HG03520 (cell line): ENCODE data around the gene NFASC.

Experiments used
- ATAC-seq: cut with Tn5 transposase; IDR thresholded peaks from one replicate; pipeline ENCODE4 v1.9.1; 2021; ENCODE audit warnings: mild to moderate bottlenecking, moderate library complexity; ENCODE audit not compliant: unreplicated experiment

Gene NFASC

GRCh38 chr1:204887846-204888245 is 17.2 kb downstream of the NFASC start:
- no peak for ATAC-seq

- no peak for ATAC-seq
Observed at GRCh38 chr1:204888294-204888693, 17.6 kb downstream of the NFASC start.

GRCh38 chr1:204889681-204890383 is 19.2 kb downstream of the NFASC start:
- ATAC-seq, result no peak

- ATAC-seq, result no peak
Observed at GRCh38 chr1:204891860-204892259, 21.2 kb downstream of the NFASC start.

- no peak for ATAC-seq
Observed at GRCh38 chr1:204894031-204894430, 23.4 kb downstream of the NFASC start.

GRCh38 chr1:204894606-204895005 is 23.9 kb downstream of the NFASC start:
- no peak for ATAC-seq

GRCh38 chr1:204896023-204896422 is 25.4 kb downstream of the NFASC start:
- no peak for ATAC-seq

GRCh38 chr1:204896787-204897469 is 26.3 kb downstream of the NFASC start:
- ATAC-seq, result no peak

GRCh38 chr1:204900721-204901120 is 30.1 kb downstream of the NFASC start:
- no peak for ATAC-seq

GRCh38 chr1:204902671-204903070 is 32.0 kb downstream of the NFASC start:
- no peak for ATAC-seq

GRCh38 chr1:204904228-204904810 is 33.7 kb downstream of the NFASC start:
- no peak for ATAC-seq

- no peak for ATAC-seq
Observed at GRCh38 chr1:204909109-204909508, 38.4 kb downstream of the NFASC start.

GRCh38 chr1:204915861-204916495 is 45.3 kb downstream of the NFASC start:
- ATAC-seq, result no peak

GRCh38 chr1:204917802-204918201 is 47.1 kb downstream of the NFASC start:
- ATAC-seq, result no peak

GRCh38 chr1:204920511-204920910 is 49.8 kb downstream of the NFASC start:
- ATAC-seq, result no peak

- no peak for ATAC-seq
Observed at GRCh38 chr1:204920967-204921366, 50.3 kb downstream of the NFASC start.

GRCh38 chr1:204921855-204922516 is 51.3 kb downstream of the NFASC start:
- no peak for ATAC-seq

GRCh38 chr1:204923201-204923600 is 52.5 kb downstream of the NFASC start:
- no peak for ATAC-seq

- ATAC-seq, result no peak
Observed at GRCh38 chr1:204923626-204924012, 53.0 kb downstream of the NFASC start.

- ATAC-seq, result no peak
Observed at GRCh38 chr1:204924013-204924759, 53.5 kb downstream of the NFASC start.

GRCh38 chr1:204925701-204926100 is 55.0 kb downstream of the NFASC start:
- ATAC-seq, result no peak
